Measurements from ENCODE around the gene LACTBL1.

The LACTBL1 gene

DNA sequence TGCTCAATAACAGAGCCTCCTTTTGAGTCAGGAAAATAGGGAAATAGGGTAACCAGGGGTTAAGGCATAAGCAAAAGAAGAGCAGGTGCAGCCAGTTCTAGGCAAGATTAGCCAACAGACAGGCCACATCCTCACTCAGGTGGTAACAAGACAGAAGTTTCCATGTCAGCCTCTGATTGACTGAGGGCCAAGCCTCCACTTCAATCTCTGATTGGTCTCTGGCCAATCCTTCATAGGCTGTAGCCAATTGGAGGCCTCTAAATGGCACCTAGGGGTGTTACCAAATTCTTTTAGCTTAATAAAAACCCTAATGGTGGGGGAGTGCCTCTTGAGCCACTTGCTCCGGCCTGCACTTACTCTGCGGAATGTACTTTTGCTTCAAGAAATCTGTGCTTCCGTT is 37.2 kb downstream of the LACTBL1 start:
- FAIRE-seq = no peak

DNA sequence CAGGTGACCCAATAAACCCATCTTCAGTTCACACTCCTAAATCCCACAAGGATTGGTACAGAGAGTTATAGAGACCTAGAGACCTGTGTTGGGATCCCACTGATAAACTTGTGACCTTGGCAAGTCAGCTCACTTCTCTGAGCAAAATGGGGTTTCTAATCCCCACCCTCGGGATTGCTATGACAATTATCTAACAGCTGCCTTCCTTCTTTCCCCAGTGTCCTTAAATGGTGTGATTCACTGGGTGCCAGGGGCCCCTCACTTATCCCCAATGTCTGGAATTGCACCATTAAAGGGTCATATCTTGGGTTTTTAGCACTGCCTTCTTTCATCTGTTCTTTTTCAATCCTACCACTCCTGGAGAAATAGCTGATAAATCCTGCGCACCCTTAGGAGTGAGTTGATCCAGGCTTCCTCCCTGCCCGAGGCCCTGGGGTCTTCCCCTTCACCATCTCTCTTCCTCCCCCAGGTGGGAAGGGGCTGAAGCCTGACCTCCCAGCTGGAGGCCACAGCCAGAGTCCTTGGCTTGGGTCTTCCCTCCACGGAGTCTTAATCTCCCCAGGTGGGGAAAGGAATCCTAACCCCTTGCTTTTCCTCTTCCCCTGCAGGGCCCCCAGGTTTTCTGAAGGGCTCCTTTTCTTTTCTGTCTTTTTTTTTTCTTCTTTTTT is 39.7 kb downstream of the LACTBL1 start:
- FAIRE-seq = no peak

DNA sequence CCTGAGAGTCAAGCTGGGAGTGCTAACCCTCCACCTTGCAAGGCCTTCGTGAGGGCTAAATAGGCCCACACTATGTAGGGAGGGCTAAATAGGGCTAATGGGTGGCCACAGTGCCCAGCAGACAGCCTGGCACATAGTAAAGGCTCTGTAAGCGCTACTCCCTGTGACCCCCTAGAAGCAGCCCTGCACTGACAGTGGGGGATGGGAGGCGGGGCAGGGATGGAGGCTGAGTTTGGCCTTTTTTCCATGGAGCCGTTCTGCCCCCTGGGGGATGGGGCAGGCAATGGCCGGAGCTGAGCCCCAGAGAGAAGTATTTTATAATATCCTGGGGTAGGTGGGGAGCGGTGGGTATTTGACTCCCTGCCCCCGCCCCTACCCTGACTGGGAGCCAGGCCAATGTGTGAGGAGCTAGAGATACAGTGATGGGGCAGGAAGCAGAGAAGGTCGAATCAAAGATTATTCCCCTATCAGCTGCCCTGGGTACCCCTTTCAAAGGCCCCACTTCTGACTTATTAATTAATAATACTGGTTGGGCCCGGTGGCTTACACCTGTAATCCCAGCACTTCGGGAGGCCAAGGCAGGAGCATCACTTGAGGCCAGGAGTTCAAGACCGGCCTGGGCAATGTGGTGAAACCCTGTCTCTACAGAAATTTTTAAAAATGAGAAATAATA is 42.3 kb downstream of the LACTBL1 start:
- no peak for FAIRE-seq

DNA sequence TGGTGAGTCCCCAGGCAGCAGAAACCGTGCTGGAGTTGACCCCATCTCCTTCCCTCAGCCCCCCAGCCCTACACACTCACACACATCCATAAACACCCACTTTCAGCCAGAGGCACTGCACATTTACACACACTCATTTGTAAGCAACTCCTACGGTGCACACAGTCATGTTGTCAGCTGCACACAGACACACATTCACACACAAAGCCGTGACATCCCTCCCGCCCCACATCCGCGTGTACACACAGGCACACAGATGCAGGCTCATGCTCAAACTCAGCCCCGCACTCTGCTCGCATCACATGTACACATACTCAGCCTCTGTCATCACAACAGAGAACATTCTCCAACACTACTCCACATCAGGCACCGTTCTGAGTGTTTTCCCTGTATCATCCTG is 47.6 kb downstream of the LACTBL1 start:
- no peak for FAIRE-seq

DNA sequence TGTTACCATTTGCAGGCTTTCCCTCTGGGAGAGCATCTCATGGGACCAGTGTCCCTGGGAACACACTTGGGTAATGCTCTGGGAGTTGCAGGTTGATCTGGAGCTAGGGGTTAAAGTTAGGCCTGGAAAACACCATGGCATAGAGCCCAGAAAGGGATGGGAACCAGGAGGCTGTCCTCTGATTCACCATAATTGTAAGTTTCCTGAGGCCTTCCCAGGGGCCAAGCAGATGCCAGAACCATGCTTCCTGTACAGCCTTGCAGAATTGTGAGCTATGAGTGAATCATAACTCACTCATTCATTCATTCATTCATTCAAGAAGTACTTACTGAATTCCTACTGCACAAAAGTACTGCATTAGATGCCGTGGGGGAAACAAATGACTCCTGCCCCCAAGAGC is 50.0 kb downstream of the LACTBL1 start:
- no peak for FAIRE-seq

DNA sequence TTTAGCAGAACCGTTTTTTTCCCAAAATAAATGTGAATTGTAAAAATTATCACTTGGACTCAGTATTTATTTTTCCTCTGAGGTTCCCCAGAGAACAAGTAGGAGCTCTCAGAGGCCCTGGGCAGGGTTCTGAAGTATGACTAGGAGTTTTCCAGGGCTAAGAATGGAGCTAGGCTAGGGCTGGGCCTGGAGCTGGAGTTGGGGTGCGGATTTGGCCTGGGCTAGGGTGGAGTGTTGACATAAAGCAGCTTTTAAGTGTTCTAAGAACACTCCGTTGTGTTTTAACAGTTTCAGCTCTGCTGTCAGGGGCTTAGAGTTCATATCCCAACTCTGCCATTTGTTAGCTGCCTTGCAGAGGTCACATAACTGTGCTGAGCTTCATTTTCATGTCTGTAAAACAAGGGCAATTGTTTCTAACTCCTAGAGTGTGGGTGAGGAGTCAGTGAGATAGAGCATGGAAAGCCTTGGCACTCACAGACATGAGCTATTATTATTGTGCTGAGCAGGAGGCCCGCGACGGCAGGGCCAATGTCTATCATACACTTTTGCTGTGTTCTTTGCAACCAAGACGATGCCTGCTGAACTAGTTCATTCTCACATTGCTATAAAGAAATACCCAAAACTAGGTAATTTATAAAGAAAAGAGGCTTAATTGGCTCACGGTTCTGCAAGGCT is 51.1 kb downstream of the LACTBL1 start:
- FAIRE-seq = no peak

DNA sequence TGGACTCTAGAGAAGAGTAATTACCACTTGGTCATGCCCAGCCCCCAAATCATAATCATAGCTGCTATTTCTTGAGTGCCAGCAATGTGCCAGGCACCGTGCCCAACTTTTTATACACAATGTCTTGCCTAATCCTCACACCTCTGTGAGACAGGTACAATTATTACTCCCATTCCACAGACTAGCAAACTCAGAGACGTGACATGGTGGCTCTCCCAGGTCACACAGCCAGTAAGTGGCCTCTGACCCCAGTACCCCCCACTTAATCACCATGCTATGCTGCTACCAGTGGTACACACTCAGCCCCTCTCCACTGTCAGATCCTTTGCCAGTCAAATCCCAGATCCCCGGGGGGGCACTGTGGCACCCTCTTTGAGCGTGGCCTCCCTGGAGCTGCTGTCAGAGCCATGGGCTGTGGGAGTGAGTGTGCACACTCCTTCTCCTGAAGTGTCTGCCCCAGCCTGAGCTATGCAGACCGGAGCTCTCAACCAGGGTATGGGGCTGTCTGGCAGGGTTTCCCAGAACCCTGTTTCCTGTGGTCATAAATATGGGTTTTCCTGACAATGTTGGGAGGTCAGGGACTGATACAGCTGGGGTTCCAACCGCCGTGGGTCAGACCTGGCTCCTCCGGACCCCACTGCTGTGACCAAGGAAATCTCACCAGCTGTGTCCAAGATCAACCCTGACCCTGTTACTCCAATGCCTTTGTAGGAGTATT is 51.8 kb downstream of the LACTBL1 start:
- FAIRE-seq = no peak

DNA sequence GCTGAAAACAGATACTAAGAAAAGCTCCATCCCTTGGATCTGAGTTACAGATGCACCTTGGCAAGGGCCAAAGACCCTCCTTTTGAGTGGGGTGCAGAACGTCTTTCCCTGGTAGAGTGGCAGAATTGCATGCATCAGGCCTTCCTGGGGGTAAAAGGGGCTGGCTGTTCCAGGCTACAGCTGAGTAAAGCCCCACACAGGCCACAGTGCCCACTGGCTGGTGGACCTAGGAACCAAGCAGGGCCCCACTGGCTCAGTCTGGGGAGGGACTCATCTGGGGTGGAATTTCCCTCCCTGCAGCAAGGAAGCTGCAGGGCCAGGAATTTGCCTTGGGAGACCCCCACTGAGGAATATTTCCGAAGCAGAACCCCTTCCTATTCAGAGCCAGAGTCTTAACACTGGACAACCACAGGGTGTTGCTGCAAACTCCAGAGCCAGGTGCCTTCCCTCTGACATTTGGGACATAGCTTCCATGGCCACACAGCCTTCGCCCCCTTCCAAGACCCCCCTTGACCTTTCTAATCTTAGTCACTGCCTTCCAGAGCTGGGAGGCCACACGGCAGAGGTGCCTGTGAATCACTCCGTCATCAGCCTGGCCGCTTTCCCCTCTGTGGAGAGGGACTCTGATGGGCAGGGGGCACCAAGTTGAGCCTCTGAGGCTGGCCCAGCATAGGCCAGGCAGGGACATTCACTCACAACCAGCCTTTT is 52.5 kb downstream of the LACTBL1 start:
- FAIRE-seq = no peak

DNA sequence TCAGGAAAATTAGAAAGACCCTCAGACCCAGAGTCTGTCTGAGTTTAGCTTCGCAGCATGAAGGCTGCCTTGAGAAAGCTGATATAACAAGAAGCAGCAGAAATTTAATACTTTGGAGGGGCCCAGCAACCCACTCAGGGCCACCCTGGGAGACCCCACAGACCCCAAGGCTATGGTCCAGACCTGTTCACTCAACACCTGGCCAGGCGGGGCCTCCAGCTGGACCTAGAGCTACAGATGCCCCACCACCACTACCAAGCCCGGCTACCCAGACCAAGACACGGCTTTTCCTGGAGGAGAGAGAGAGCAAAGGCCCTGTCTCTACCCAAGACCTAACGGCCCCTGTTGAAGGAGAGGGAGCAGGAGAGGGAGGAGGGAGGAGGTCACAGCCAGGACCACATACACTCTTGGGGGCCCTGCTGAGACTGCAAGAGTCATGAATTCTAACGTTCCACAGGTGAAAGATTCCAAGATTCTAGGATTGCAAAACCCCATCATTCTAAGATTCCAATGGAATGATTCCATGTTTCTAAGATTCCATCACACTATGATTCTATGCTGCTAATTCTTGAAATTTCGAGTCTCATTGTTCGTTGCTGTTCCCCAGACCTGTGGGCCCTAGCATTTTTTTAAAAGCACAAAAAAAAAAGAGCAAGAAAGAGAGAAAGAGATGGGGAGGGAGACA is 53.2 kb downstream of the LACTBL1 start:
- FAIRE-seq = no peak

DNA sequence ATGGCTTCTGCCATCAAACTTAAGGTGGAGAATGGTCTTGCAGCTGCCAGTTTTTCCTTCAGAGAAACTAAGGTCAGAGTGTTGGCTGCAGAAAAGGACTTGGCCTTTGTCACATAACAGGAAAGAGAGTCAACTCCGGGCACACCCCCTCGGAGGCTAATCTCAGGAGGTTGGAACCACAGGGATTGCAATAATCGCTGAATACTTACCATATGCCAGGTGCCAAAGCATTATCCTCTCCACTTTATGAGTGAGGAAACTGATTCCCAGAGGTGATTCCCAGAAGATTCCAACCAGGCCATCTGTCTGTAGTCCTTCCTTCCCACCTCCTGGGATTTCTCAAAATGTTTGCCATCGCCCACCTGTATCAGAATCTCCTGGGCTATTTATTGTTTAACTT is 54.0 kb downstream of the LACTBL1 start:
- no peak for FAIRE-seq

DNA sequence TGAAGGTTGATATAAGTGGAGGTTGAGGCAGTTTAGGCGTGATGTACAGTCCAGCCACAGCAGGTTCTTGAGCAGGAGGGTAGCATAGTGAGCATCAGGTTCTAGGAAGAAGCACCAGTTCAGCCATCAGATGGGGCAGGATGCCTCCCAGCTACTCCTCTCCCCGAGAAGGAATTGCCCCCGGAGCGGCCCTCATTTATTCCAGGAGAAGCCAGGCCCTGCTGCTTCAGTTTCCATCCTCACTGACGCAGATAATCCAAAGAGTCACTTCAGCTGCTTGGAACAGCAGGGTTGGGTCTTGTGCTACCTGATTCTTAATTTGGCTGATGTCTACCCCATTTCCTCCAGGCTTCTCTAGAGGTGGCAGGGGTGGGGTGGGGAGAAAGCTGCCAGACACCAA is 54.7 kb downstream of the LACTBL1 start:
- no peak for FAIRE-seq

DNA sequence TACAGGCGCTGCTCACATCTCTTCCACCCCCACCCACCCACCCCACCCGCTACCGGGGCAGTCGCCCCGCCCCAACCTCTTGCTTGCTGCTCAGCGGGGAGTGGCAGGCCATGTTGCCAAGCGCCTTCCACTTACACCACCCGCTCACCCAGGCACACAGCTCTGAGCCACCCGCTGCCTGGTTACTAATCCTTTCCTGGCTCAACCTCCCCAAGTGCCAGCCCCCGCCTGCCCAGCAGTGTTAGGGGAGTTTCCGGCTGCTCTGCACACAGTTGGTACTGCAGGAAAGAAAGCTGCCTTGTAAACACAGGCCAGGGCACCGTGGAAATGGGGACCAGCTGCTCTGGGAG is 56.2 kb downstream of the LACTBL1 start:
- FAIRE-seq = no peak

DNA sequence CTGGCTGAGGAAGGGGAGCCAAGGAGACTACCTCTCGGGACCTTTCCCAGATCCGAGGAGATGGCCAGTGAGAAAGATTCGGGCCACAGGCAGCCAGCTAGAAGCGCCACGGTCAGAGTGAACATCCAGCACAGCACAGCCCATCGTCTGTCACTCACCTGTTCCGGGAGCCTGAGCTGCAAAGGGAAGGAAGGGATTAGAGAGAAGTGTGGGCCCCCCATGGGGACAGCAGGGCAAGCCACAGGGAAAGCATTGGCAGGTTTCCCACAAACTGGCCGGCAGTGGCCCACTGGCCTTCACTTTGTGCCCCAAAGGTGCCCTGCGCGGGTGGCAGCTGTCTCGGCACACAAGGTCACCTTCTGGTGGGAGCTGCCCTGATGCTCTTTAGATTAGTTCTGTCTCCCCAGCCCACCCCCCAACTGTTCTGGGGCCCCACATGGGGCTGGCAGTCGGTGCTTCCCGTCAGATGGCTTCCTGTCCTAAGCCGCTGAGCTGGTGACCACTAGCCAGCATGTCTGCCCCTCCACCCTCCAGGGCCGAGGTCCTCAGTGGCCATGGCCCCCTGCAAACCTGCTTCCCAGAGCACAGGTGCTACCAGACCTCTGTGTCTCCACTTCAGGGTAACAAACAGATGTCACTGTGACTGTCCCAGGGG is 56.7 kb downstream of the LACTBL1 start:
- no peak for FAIRE-seq

DNA sequence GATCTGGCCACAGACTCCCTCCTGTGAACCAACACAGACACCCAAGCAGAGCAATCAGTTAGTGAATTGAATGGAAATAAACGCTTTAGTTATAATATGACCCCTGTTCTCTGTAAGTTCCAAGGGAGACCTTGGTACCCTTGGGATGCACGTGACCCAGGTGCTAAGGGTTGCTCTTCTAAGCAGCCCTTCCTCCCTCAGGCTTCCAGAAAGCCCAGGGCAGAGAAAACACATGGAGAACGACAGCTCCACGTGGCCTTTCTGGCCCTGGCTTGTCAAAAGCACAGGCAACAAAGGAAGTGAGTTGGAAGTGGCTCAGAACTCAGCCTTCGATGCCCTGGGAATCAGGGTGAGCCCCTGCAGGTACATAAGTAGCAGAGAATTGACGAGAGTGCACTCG is 57.4 kb downstream of the LACTBL1 start:
- no peak for FAIRE-seq

DNA sequence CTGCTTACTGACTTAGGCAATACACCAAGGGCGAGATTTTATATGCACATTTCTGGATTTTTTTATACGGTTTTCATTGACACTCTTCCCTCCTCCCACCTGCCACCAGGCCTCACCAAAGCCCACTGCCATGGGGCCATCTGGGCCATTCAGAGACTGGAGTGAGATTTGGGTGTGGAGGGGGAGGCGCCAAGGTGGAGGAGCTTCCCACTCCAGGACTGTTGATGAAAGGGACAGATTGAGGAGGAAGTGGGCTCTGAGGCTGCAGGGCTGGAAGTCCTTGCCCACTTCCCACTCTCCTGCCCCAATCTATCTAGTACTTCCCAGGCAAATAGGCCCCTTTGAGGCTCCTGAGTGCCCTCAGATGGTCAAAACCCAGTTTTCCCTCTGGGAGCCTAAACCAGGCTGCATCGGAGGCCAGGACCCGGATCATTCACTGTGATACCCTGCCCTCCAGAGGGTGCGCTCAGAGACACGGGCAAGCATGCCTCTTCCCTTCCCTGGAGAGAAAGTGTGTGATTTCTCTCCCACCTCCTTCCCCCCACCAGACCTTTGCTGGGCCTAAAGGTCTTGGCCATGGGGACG is 57.9 kb downstream of the LACTBL1 start:
- FAIRE-seq = no peak

DNA sequence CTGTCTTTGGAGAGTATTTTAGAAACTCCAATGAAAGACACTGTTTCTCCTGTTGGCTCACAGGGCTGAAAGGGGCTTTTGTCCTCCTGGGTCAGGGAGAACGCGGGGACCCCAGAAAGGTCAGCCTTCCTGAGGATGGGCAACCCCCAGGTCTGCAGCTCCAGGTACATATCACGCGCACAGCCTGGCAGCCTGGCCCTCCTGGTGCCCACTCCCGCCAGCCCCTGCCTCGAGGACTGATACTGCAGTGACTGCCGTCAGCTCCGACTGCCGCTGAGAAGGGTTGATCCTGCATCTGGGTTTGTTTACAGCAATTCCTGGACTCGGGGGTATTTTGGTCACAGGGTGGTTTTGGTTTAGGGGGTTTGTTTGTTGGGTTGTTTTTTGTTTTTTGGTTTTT is 58.5 kb downstream of the LACTBL1 start:
- FAIRE-seq = no peak

DNA sequence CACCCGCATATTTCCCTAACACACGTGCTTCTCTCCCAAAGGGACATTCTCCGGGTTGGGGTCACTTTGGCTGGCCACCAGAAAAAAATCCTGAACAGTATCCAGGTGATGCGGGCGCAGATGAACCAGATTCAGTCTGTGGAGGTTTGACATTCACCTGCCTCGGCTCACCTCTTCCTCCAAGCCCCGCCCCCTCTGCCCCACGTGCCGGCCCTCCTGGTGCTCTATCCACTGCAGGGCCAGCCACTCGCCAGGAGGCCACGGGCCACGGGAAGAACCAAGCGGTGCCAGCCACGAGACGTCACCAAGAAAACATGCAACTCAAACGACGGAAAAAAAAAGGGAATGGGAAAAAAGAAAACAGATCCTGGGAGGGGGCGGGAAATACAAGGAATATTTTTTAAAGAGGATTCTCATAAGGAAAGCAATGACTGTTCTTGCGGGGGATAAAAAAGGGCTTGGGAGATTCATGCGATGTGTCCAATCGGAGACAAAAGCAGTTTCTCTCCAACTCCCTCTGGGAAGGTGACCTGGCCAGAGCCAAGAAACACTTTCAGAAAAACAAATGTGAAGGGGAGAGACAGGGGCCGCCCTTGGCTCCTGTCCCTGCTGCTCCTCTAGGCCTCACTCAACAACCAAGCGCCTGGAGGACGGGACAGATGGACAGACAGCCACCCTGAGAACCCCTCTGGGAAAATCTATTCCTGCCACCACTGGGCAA is 59.1 kb downstream of the LACTBL1 start:
- no peak for FAIRE-seq

DNA sequence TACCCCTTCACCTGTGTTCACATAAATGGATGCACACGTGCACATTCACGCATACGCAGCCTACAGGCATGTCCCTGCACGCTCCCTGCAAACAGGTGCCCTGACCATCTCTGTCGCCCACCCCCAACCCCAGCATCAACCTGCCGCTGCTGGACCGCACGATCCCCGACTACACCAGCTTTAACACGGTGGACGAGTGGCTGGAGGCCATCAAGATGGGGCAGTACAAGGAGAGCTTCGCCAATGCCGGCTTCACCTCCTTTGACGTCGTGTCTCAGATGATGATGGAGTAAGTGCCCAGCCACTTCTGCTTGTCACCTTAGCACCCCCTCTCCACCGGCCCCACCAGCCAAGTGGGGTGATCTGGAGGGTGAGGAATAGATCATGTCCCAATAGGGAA is 60.4 kb downstream of the LACTBL1 start:
- FAIRE-seq = no peak

DNA sequence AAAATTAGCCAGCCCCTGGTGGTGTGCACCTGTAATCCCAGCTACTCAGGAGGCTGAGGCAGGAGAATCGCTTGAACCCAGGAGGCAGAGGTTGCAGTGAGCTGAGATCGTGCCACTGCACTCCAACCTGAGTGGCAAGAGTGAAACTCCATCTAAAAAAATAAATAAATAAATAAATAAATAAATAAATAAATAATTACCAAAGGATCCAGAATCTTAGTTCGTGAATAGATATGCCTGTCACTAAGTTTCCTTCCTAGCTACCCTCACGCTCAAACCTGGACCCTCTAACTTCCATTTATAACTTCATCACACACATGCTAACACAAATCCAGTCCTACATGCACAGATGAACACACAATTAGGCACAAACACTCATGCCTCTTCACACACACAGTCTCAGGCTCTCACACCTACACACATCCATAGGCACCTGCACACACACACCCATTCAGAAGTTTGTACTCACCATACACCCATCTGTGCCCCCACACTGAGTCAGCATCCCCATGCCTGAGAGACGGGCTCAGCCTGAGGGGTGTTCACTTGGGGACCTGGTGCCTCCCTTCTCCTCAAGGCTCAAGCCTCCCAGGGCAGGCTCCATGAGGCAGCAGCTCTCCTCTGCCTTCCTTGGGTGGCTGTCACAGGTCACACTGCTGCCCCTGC is 61.5 kb downstream of the LACTBL1 start:
- no peak for FAIRE-seq

DNA sequence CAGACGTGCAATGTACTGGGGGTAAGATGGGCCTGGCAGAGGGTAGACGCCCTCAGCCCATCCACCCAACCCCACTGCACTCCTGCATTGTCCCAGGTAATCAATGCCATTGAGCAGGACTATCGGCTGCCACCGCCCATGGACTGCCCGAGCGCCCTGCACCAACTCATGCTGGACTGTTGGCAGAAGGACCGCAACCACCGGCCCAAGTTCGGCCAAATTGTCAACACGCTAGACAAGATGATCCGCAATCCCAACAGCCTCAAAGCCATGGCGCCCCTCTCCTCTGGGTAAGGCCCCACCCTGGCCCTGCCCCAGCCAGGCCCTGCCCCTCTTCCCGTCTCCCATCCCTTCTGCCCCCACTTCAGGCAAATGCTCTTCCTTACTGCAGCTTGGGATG is 62.4 kb downstream of the LACTBL1 start:
- no peak for FAIRE-seq
